ENCODE measurements around the gene CISD3. TPM values are rescaled to one million over a fixed set of nuclear protein-coding genes. Genes with fewer than 3 reads are reported as not detected.

CISD3 gene
- total and polyA plus RNA-seq, 2 experiments from 2014 or later = 0.94 to 8.9 TPM

DNA sequence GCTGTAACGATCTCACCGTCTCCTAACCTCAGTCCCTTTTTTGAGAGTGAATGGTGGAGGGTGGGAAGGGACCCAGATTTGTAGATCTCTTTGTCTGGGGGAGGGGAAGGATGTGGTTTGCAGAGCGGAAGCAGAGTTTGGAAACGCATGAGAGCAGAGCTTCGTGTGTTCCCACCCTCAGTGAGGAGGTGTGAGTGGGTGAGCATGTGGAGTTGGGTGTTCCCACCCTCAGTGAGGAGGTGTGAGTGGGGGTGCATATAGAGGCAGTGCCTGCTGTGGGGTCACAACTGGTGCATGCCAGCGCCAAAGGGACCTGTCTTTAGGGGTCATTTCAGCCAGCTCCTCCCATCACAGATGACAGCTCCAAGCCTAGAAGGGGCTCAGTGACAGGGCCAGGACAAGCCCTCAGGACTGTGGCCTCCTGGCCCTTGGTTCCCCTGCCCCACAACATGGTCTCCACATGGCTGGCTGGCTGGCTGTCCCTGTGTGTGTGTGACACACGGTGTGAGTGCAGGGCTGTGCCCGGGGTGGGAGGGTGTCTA lies 1.8 kb upstream of the CISD3 start:
- ATAC-seq = no peak
- DNase-seq (ENCODE audit: low spot score) = no peak
- Mint-ChIP-seq H3K9me3 (no peaks in the 10 kb centered on the region), H3K27ac (no peak overlapping the region), H3K4me3 (no peak overlapping the region; the same call in 2 of the 3 replicates), H3K36me3 (ENCODE audit: low read depth) (peaks cover 6% of the 10 kb centered on the region; the same call in 2 of the 3 replicates), H3K4me1 (peaks cover 34% of the 10 kb centered on the region), H3K27me3 (ENCODE audit: insufficient read depth, low read depth, poor library complexity) (peaks cover 33% of the 10 kb centered on the region)
- H3F3A ChIP-seq (replicated peaks; ENCODE audit: low read depth) = peaks cover 3% of the 10 kb centered on the region; the same call in 1 of the 2 replicates
- no peak overlapping the region for H2AFZ ChIP-seq
- TF ChIP-seq EZH2phosphoT487 (IDR thresholded peaks at IDR 0.05; ENCODE audit: unreplicated experiment) (no peak), ZNF331 (CRISPR knock-in tag; IDR thresholded peaks at IDR 0.05; ENCODE audit: low read depth) (no peak), POLR2AphosphoS5 (IDR thresholded peaks at IDR 0.05; ENCODE audit: low read depth) (no peak), ZNF114 (CRISPR knock-in tag; IDR thresholded peaks at IDR 0.05) (no peak), NANOG (IDR thresholded peaks at IDR 0.05; ENCODE audit: borderline replicate concordance) (no peak), CREB1 (CRISPR knock-in tag; IDR thresholded peaks at IDR 0.05; ENCODE audit: low read depth) (no peak), EZH2 (IDR thresholded peaks at IDR 0.05; ENCODE audit: low read depth, unreplicated experiment) (no peak), STAT1 (IDR thresholded peaks at IDR 0.05; ENCODE audit: unreplicated experiment) (no peak), JUNB (IDR thresholded peaks at IDR 0.05; ENCODE audit: unreplicated experiment) (no peak)
- TF ChIP-seq, protein P1, sequence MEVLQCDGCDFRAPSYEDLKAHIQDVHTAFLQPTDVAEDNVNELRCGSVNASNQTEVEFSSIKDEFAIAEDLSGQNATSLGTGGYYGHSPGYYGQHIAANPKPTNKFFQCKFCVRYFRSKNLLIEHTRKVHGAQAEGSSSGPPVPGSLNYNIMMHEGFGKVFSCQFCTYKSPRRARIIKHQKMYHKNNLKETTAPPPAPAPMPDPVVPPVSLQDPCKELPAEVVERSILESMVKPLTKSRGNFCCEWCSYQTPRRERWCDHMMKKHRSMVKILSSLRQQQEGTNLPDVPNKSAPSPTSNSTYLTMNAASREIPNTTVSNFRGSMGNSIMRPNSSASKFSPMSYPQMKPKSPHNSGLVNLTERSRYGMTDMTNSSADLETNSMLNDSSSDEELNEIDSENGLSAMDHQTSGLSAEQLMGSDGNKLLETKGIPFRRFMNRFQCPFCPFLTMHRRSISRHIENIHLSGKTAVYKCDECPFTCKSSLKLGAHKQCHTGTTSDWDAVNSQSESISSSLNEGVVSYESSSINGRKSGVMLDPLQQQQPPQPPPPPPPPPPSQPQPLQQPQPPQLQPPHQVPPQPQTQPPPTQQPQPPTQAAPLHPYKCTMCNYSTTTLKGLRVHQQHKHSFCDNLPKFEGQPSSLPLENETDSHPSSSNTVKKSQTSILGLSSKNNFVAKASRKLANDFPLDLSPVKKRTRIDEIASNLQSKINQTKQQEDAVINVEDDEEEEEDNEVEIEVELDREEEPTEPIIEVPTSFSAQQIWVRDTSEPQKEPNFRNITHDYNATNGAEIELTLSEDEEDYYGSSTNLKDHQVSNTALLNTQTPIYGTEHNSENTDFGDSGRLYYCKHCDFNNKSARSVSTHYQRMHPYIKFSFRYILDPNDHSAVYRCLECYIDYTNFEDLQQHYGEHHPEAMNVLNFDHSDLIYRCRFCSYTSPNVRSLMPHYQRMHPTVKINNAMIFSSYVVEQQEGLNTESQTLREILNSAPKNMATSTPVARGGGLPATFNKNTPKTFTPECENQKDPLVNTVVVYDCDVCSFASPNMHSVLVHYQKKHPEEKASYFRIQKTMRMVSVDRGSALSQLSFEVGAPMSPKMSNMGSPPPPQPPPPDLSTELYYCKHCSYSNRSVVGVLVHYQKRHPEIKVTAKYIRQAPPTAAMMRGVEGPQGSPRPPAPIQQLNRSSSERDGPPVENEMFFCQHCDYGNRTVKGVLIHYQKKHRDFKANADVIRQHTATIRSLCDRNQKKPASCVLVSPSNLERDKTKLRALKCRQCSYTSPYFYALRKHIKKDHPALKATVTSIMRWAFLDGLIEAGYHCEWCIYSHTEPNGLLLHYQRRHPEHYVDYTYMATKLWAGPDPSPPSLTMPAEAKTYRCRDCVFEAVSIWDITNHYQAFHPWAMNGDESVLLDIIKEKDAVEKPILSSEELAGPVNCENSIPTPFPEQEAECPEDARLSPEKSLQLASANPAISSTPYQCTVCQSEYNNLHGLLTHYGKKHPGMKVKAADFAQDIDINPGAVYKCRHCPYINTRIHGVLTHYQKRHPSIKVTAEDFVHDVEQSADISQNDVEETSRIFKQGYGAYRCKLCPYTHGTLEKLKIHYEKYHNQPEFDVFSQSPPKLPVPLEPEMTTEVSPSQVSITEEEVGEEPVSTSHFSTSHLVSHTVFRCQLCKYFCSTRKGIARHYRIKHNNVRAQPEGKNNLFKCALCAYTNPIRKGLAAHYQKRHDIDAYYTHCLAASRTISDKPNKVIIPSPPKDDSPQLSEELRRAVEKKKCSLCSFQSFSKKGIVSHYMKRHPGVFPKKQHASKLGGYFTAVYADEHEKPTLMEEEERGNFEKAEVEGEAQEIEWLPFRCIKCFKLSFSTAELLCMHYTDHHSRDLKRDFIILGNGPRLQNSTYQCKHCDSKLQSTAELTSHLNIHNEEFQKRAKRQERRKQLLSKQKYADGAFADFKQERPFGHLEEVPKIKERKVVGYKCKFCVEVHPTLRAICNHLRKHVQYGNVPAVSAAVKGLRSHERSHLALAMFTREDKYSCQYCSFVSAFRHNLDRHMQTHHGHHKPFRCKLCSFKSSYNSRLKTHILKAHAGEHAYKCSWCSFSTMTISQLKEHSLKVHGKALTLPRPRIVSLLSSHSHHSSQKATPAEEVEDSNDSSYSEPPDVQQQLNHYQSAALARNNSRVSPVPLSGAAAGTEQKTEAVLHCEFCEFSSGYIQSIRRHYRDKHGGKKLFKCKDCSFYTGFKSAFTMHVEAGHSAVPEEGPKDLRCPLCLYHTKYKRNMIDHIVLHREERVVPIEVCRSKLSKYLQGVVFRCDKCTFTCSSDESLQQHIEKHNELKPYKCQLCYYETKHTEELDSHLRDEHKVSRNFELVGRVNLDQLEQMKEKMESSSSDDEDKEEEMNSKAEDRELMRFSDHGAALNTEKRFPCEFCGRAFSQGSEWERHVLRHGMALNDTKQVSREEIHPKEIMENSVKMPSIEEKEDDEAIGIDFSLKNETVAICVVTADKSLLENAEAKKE (CRISPR knock-in tag; IDR thresholded peaks at IDR 0.05) = no peak
- TF ChIP-seq, protein P2, sequence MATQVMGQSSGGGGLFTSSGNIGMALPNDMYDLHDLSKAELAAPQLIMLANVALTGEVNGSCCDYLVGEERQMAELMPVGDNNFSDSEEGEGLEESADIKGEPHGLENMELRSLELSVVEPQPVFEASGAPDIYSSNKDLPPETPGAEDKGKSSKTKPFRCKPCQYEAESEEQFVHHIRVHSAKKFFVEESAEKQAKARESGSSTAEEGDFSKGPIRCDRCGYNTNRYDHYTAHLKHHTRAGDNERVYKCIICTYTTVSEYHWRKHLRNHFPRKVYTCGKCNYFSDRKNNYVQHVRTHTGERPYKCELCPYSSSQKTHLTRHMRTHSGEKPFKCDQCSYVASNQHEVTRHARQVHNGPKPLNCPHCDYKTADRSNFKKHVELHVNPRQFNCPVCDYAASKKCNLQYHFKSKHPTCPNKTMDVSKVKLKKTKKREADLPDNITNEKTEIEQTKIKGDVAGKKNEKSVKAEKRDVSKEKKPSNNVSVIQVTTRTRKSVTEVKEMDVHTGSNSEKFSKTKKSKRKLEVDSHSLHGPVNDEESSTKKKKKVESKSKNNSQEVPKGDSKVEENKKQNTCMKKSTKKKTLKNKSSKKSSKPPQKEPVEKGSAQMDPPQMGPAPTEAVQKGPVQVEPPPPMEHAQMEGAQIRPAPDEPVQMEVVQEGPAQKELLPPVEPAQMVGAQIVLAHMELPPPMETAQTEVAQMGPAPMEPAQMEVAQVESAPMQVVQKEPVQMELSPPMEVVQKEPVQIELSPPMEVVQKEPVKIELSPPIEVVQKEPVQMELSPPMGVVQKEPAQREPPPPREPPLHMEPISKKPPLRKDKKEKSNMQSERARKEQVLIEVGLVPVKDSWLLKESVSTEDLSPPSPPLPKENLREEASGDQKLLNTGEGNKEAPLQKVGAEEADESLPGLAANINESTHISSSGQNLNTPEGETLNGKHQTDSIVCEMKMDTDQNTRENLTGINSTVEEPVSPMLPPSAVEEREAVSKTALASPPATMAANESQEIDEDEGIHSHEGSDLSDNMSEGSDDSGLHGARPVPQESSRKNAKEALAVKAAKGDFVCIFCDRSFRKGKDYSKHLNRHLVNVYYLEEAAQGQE (IDR thresholded peaks at IDR 0.05; ENCODE audit: unreplicated experiment) = no peak
- TF ChIP-seq, protein P3, sequence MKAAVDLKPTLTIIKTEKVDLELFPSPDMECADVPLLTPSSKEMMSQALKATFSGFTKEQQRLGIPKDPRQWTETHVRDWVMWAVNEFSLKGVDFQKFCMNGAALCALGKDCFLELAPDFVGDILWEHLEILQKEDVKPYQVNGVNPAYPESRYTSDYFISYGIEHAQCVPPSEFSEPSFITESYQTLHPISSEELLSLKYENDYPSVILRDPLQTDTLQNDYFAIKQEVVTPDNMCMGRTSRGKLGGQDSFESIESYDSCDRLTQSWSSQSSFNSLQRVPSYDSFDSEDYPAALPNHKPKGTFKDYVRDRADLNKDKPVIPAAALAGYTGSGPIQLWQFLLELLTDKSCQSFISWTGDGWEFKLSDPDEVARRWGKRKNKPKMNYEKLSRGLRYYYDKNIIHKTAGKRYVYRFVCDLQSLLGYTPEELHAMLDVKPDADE (IDR thresholded peaks at IDR 0.05) = no peak
- TF ChIP-seq, protein P4, sequence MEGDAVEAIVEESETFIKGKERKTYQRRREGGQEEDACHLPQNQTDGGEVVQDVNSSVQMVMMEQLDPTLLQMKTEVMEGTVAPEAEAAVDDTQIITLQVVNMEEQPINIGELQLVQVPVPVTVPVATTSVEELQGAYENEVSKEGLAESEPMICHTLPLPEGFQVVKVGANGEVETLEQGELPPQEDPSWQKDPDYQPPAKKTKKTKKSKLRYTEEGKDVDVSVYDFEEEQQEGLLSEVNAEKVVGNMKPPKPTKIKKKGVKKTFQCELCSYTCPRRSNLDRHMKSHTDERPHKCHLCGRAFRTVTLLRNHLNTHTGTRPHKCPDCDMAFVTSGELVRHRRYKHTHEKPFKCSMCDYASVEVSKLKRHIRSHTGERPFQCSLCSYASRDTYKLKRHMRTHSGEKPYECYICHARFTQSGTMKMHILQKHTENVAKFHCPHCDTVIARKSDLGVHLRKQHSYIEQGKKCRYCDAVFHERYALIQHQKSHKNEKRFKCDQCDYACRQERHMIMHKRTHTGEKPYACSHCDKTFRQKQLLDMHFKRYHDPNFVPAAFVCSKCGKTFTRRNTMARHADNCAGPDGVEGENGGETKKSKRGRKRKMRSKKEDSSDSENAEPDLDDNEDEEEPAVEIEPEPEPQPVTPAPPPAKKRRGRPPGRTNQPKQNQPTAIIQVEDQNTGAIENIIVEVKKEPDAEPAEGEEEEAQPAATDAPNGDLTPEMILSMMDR (conservative IDR thresholded peaks at IDR 0.05; ENCODE audit: low read depth in 2 of 2) = no peak
- no peak overlapping the region for H3K27ac ChIP-seq (ENCODE audit: low read depth)
- no peaks in the 10 kb centered on the region for H3K79me2 ChIP-seq (replicated peaks; ENCODE audit: insufficient read depth)
- H3K36me3 ChIP-seq (ENCODE audit: insufficient read depth) = no peaks in the 10 kb centered on the region
- no peaks in the 10 kb centered on the region; the same call in 1 of the 2 replicates for H4K20me1 ChIP-seq (replicated peaks; ENCODE audit: insufficient read depth)
- no peaks in the 10 kb centered on the region for H3K9me2 ChIP-seq (ENCODE audit: insufficient read depth)
- H3K4me1 ChIP-seq (ENCODE audit: insufficient read depth) = peaks cover 18% of the 10 kb centered on the region
- peaks cover 22% of the 10 kb centered on the region for H3K27me3 ChIP-seq (ENCODE audit: insufficient read depth)
- no peak overlapping the region for H3K4me3 ChIP-seq
- no peak overlapping the region for H3K4me2 ChIP-seq
